Renal cortex interstitium (tissue), 11 donors: Measurements from ENCODE around the gene CLSTN2. TPM values are rescaled to one million over a fixed set of nuclear protein-coding genes. Genes with fewer than 3 reads are reported as not detected.

Experiments
- DNase-seq, 11 donors: peaks; one replicate each; pipeline ENCODE4 v3.0.0-alpha.2; 2013; ENCODE audit warnings: low read depth in 9 of 11, low spot score in 4 of 11; ENCODE audit errors: extremely low read depth in 1 of 11
- polyA plus RNA-seq, 3 donors: library from polyadenylated mRNA; unstranded; fragments of 120-200 nt; gene quantifications; one replicate each; pipeline ENCODE4 v1.2.1, GENCODE V29; 2013; ENCODE audit not compliant: insufficient read length in 3 of 3

The CLSTN2 gene
- polyA plus RNA-seq, 3 donors = 1.3 to 2.6 (median 1.9) TPM

GRCh38 chr3:140077406-140077805 is 142.4 kb downstream of the CLSTN2 start:
- no peak for DNase-seq

- no peak for DNase-seq
These were observed 143.4 kb downstream of the CLSTN2 start for GRCh38 chr3:140078343-140078742.

DNA sequence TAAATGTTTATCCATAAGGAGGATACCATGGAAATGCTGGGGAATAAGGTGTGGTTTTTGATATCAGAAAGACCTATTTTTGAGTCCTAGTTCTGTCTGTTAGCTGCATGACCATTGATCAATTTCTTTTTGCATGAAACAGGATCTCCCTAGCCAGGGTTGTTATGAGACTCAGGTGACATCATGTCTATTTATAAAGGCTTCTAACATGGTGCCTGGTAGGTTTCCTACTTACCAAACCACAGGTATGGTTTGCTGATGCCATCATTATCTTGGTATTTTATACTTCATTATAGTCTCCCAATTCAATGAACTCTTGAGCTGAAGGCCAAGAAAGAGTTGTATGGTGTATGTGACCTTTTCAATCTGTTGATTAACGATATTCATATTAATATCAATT is 144.0 kb downstream of the CLSTN2 start:
- DNase-seq = no peak

DNA sequence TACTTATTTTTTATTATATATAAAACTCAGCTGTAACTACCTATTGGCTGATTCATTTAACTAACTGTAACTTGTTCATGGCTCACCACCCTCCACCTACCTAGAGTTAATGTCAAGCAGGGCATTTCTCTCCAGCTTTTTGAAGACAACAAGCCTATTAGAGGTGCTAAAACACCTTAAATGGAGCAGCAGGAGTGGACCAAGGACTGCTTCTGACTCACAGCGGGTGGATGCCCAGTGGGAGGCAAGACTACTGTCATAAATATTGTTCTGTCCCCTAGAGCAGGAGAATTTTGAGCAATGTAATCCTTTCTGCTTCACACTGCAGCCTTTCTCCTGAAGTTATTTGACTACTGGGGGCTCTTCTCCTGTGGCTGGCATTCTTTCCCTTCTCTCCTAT is 146.9 kb downstream of the CLSTN2 start:
- DNase-seq = no peak

GRCh38 chr3:140085001-140085400 is 150.0 kb downstream of the CLSTN2 start:
- DNase-seq = no peak

DNA sequence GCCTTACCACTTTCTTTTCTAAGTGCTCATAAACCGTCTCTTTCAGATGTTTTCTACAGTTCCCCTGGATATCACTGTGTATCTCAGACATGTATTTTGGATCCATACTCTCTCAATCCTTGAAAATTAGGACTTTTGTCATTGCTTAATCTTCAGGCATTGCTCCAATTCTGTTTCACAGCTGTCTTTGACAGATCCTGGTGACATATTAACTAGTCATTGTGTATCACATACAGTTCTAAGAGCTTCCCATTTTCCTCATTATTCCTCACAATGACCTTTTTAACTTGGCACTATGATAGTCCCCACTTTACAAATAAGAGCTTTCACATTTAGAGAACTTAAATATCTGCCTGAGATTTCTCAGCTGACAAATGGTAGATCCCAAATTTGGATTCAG is 151.7 kb downstream of the CLSTN2 start:
- DNase-seq = no peak

GRCh38 chr3:140088058-140088457 is 153.1 kb downstream of the CLSTN2 start:
- no peak for DNase-seq

- no peak for DNase-seq
These were observed 153.5 kb downstream of the CLSTN2 start for GRCh38 chr3:140088513-140088912.

- no peak for DNase-seq
These were observed 154.6 kb downstream of the CLSTN2 start for GRCh38 chr3:140089403-140090072.

DNA sequence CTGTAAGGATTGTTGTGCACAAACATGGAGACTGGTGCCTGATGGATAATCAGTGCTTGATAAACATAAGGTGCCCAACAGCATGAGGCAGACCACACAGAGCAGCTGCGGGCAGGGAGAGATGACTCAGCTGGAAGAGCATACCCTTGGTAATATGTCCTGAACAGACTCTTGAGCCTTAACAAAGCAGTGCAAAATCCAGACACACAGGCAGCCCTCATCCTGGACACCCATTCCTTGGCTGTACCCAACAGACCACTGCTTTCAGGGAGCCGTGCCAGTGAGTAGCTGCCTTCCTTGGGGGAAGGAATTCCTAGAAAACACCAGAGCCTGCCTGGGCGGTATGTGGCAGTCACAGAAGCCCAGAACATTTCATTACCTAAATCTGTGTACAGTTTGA is 156.2 kb downstream of the CLSTN2 start:
- no peak for DNase-seq

GRCh38 chr3:140092848-140093536 is 158.0 kb downstream of the CLSTN2 start:
- no peak for DNase-seq

DNA sequence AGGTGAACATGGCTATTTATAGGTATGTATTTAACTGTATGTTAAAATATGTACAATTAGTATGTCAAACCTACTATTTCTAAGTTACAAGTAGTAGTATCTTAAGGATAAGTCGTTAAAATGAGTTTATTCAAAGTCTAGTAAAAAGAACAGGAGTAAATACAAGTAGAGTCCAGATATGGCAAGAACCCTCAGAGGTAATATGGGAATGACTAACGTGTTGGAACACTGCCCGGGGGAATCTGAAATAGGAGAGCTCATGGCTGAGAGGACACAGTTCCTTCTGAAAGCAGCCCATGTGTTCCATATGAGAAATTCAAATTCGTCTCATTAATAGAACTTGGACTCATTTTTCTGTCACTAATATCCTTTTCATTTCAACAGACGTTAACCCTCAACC is 158.8 kb downstream of the CLSTN2 start:
- peak in 9 of 11 donors; percentile 39 to 74 (median 55) for DNase-seq

GRCh38 chr3:140094487-140094886 is 159.5 kb downstream of the CLSTN2 start:
- DNase-seq = no peak

DNA sequence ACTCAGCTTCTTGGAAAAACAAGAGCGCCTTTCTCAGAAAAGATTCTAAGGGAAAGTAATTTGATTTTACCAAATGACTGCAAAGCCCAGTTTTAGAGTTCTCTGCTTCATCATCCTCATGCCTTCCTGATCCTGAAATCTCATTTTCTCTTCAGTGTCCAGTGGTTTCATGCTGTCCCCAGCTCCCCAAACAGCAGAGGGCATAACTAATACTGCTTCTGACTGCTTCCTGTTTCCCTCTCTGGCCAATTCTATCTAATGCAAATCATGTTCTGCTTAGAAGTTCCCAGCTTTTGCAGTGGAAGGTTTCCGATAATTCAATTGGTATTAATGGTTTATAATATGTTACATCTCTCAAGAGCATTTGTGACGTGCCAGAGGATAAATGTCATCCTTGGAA is 161.1 kb downstream of the CLSTN2 start:
- DNase-seq = no peak

DNA sequence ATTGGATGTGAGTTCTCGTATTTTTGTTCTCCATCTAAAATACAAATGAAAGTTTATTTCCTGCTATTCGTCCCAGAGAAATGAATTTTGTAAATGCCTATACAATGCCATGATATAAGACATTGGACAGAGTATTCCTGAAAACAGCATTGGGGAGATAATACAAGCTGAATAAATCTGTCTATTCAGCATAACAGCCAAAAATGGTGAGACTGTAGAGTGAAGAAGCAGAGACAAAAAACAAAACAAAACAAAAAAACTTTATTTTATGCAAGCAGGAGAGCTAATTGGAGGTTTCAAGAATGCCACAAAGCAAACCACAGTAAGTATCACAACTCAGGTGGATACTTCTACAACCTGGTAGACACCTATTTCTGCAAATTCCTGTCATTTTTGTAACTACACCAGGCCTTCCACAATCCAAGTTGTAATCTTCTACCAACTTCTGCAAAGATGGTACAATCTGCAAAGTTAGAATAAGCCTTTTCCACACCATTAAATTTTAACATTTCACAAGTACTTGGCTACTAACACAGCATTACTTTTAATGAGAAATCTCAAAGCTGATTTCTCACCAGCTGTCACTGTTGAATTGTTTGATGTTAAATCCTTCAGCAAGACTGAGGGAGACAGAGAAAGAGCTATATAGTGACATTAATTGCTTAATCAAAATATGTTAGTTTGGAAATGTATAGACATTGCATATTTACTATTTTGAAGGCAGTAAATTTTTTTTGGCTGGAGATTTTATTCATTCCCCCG is 163.1 kb downstream of the CLSTN2 start:
- no peak for DNase-seq

DNA sequence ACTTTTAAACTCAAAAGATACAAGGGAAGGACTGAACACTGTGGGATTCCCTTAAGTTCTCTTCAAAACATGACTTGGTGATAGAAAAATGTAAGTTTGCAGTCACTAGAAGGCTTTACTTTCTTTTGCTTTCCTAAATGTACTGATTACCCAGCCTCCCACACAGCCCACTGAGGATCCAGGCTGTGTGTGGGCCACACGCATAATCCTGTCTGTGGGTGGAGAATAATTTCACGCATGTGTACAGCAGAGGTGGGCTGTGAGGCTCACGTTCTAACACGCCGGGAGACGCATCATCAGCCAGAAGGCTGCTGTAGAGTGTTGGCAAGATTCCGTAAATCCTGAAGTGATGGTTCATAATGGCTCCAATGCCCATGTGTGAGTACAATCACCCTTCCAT is 165.5 kb downstream of the CLSTN2 start:
- no peak for DNase-seq

- no peak for DNase-seq
These were observed 168.2 kb downstream of the CLSTN2 start for GRCh38 chr3:140103166-140103565.

- no peak for DNase-seq
These were observed 169.1 kb downstream of the CLSTN2 start for GRCh38 chr3:140103986-140104645.

DNA sequence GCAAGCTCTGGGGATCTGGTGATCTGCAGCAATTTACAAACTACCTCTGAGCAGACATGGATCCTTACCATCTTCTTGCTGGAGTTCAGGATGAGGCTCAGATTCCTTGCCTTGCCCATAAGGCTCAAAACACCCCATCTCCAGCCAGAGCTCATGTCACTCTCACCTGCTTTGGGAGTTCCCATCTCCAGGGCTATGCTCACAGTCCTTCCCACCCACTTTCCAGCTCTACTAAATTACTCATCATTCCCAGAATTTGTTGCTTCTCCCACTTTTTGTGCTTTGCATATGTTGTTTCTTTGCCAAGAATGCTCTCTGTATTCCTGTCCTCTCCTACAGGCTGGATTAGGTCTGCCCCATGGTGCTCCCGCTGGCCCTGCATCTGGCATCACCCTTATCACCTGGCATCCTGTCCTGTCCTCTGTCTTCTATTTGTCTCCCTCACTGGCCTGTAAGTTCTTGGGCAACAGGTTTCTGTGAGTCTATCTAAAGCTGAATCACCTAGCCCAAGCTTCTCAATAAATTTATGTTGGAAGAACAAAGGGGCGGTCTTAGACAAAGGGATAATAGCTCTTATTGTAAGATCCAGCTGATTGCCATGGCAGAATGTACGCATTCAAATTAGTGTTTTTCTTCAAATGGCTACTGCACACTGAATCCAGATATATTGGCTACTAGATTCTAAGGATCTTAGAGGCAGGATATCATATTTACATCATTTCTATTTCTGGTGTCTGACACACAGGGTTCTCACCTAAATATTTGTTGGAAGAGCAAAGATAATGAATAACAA is 179.2 kb downstream of the CLSTN2 start:
- DNase-seq = no peak
